Measurements from ENCODE around the gene NDNF. TPM values are rescaled to one million over a fixed set of nuclear protein-coding genes. Genes with fewer than 3 reads are reported as not detected.

Gene NDNF
- total RNA-seq, 1 experiment from 2014 or later, result 0.04 TPM

- Histone ChIP-seq H3K4me2 (ENCODE audit: low read length) (no peak overlapping the region), H3K9ac (ENCODE audit: low read length) (no peak overlapping the region), H3K79me2 (ENCODE audit: low read length) (no peaks in the 10 kb centered on the region), H4K20me1 (ENCODE audit: low read length) (no peaks in the 10 kb centered on the region), H3K36me3 (ENCODE audit: low read depth, low read length) (no peaks in the 10 kb centered on the region), H3K27ac (ENCODE audit: low read length) (no peak overlapping the region), H3K27me3 (ENCODE audit: low read length) (no peaks in the 10 kb centered on the region), H3K4me3 (ENCODE audit: low read length) (no peak overlapping the region), H3K9me2 (replicated peaks; ENCODE audit: low read length) (no peaks in the 10 kb centered on the region), H2AFZ (ENCODE audit: low read length) (no peak overlapping the region), H3K4me1 (ENCODE audit: insufficient read depth, low read length) (no peaks in the 10 kb centered on the region), H3F3A (ENCODE audit: low read length, unreplicated experiment) (no peaks in the 10 kb centered on the region), H3K9me3 (ENCODE audit: low read length) (no peaks in the 10 kb centered on the region)
- CTCF ChIA-PET, result no interaction called here
- TF ChIP-seq CTCF (conservative IDR thresholded peaks at IDR 0.05; ENCODE audit: low read depth, low read length) (no peak), EZH2 (IDR thresholded peaks at IDR 0.05; ENCODE audit: low read length, unreplicated experiment) (no peak), EZH2phosphoT487 (IDR thresholded peaks at IDR 0.05; ENCODE audit: borderline replicate concordance, low read length) (no peak)
- intact Hi-C loops (cut with micrococcal nuclease), result no loop called here
- POLR2A ChIA-PET (ENCODE audit: unreplicated experiment), result no interaction called here
- DNase-seq (no peak), ATAC-seq (no peak)
- no TSS peak for BruUV-seq (replicated peaks)
Measured at GRCh38 chr4:121016611-121017010, 55.7 kb downstream of the NDNF start.

- H2AFZ ChIP-seq (ENCODE audit: low read length), result no peak overlapping the region
- no TSS peak for BruUV-seq (replicated peaks)
- no peaks in the 10 kb centered on the region for H3F3A ChIP-seq (ENCODE audit: low read length, unreplicated experiment)
- no peak overlapping the region for H3K27ac ChIP-seq (ENCODE audit: low read length)
- H3K9ac ChIP-seq (ENCODE audit: low read length), result no peak overlapping the region
- H3K79me2 ChIP-seq (ENCODE audit: low read length), result no peaks in the 10 kb centered on the region
- no peaks in the 10 kb centered on the region for H3K27me3 ChIP-seq (ENCODE audit: low read length)
- H3K36me3 ChIP-seq (ENCODE audit: low read depth, low read length), result no peaks in the 10 kb centered on the region
- no peak overlapping the region for H3K4me2 ChIP-seq (ENCODE audit: low read length)
- TF ChIP-seq CTCF (conservative IDR thresholded peaks at IDR 0.05; ENCODE audit: low read depth, low read length) (no peak), EZH2 (IDR thresholded peaks at IDR 0.05; ENCODE audit: low read length, unreplicated experiment) (no peak), EZH2phosphoT487 (IDR thresholded peaks at IDR 0.05; ENCODE audit: borderline replicate concordance, low read length) (no peak)
- no peaks in the 10 kb centered on the region for H3K9me3 ChIP-seq (ENCODE audit: low read length)
- ChIA-PET CTCF (no interaction called here), POLR2A (ENCODE audit: unreplicated experiment) (no interaction called here)
- no peaks in the 10 kb centered on the region for H3K9me2 ChIP-seq (replicated peaks; ENCODE audit: low read length)
- no peaks in the 10 kb centered on the region for H4K20me1 ChIP-seq (ENCODE audit: low read length)
- DNase-seq (no peak), ATAC-seq (no peak)
- no peak overlapping the region for H3K4me3 ChIP-seq (ENCODE audit: low read length)
- intact Hi-C loops (cut with micrococcal nuclease), result no loop called here
- H3K4me1 ChIP-seq (ENCODE audit: insufficient read depth, low read length), result no peaks in the 10 kb centered on the region
Measured at GRCh38 chr4:121015421-121015820, 56.9 kb downstream of the NDNF start.

GRCh38 chr4:121014544-121014943 is 57.8 kb downstream of the NDNF start:
- no peak for ATAC-seq
- H3K4me1 ChIP-seq (ENCODE audit: insufficient read depth, low read length), result no peaks in the 10 kb centered on the region
- H3K4me2 ChIP-seq (ENCODE audit: low read length), result no peak overlapping the region
- no peaks in the 10 kb centered on the region for H3F3A ChIP-seq (ENCODE audit: low read length, unreplicated experiment)
- H4K20me1 ChIP-seq (ENCODE audit: low read length), result no peaks in the 10 kb centered on the region
- CTCF ChIA-PET, result no interaction called here
- H3K9me2 ChIP-seq (replicated peaks; ENCODE audit: low read length), result no peaks in the 10 kb centered on the region
- no peaks in the 10 kb centered on the region for H3K36me3 ChIP-seq (ENCODE audit: low read depth, low read length)
- no TSS peak for BruUV-seq (replicated peaks)
- H3K9me3 ChIP-seq (ENCODE audit: low read length), result no peaks in the 10 kb centered on the region
- no peak for TF ChIP-seq EZH2 (IDR thresholded peaks at IDR 0.05; ENCODE audit: low read length, unreplicated experiment)
- TF ChIP-seq EZH2phosphoT487 (IDR thresholded peaks at IDR 0.05; ENCODE audit: borderline replicate concordance, low read length), result no peak
- TF ChIP-seq CTCF (conservative IDR thresholded peaks at IDR 0.05; ENCODE audit: low read depth, low read length), result no peak
- H3K27me3 ChIP-seq (ENCODE audit: low read length), result no peaks in the 10 kb centered on the region
- POLR2A ChIA-PET (ENCODE audit: unreplicated experiment), result no interaction called here
- no peak overlapping the region for H2AFZ ChIP-seq (ENCODE audit: low read length)
- no peaks in the 10 kb centered on the region for H3K79me2 ChIP-seq (ENCODE audit: low read length)
- no peak overlapping the region for H3K4me3 ChIP-seq (ENCODE audit: low read length)
- intact Hi-C loops (cut with micrococcal nuclease), result no loop called here
- no peak overlapping the region for H3K27ac ChIP-seq (ENCODE audit: low read length)
- H3K9ac ChIP-seq (ENCODE audit: low read length), result no peak overlapping the region
- DNase-seq, result no peak
